B cell (primary cell): ENCODE results near the gene SMIM7. TPM values are rescaled to one million over a fixed set of nuclear protein-coding genes. Genes with fewer than 3 reads are reported as not detected.

Source experiments
- ATAC-seq: fragments of 200-7000 bp; cut with Tn5 transposase; one replicate; pipeline ENCODE4 v1.10.0; 2021; ENCODE audit warnings: low read depth, mild to moderate bottlenecking, moderate number of reproducible peaks, moderate library complexity
- CTCF ChIA-PET: fragments of 350-600 bp; sonication (Branson Sonifier 250); formaldehyde crosslinking; loops from one replicate; lab custom pipeline; 2021; ENCODE audit warnings: antibody characterized with exemption, inconsistent platforms; lab: Charles Lee
- POLR2A ChIA-PET: fragments of 350-600 bp; sonication (Branson Sonifier 250); formaldehyde crosslinking; loops from one replicate; lab custom pipeline; 2021; ENCODE audit warnings: antibody characterized with exemption; lab: Charles Lee
- DNase-seq: peaks from one replicate; pipeline ENCODE4 v3.0.0; 2013
- H2AFZ ChIP-seq: 2 replicates; pipeline ENCODE4 v1.6.1; 2012; ENCODE audit warnings: mild to moderate bottlenecking, low read depth, low read length; ENCODE audit not compliant: insufficient read depth, poor library complexity, severe bottlenecking
- H3K27ac ChIP-seq, 2 donors: 1 replicate in 1 of 2; 2 replicates in 1 of 2; pipeline ENCODE4 v1.5.1; 2012 to 2013; ENCODE audit warnings: low read length in 2 of 2, mild to moderate bottlenecking in 2 of 2, moderate library complexity in 1 of 2
- H3K27me3 ChIP-seq, 4 experiments: fragments of 200-600 bp in 1 of 4; sonication (generic) in 1 of 4; replicated peaks in 1 of 4; 1 replicate in 2 of 4; 2 replicates in 2 of 4; pipeline versions ENCODE4 v1.6.1 to v1.7.0; 2013 to 2016; ENCODE audit warnings: low read length in 3 of 4, mild to moderate bottlenecking in 2 of 4, mixed read lengths in 1 of 4, moderate library complexity in 1 of 4; ENCODE audit not compliant: insufficient read depth in 4 of 4, control insufficient read depth in 3 of 4; ENCODE audit errors: control extremely low read depth in 1 of 4
- H3K36me3 ChIP-seq, 2 experiments: replicated peaks in 1 of 2; 1 replicate in 1 of 2; 2 replicates in 1 of 2; pipeline versions ENCODE4 v1.6.1 to v1.7.1; 2013; ENCODE audit warnings: low read length in 1 of 2; ENCODE audit not compliant: insufficient read depth in 2 of 2, control insufficient read depth in 1 of 2; ENCODE audit errors: control extremely low read depth in 1 of 2, extremely low read depth in 1 of 2
- H3K4me1 ChIP-seq, 2 donors: fragments of 200-600 bp in 1 of 2; sonication (generic) in 1 of 2; 1 replicate in 1 of 2; 2 replicates in 1 of 2; pipeline versions ENCODE4 v1.5.1 to v1.6.1; 2013 to 2017; ENCODE audit warnings: low read length in 2 of 2; ENCODE audit not compliant: control insufficient read depth in 2 of 2, insufficient read depth in 2 of 2
- H3K4me2 ChIP-seq: replicated peaks from 2 replicates; pipeline ENCODE3; 2012; ENCODE audit warnings: mild to moderate bottlenecking, low read depth, low read length; ENCODE audit not compliant: poor library complexity, severe bottlenecking
- H3K4me3 ChIP-seq, 5 experiments: fragments of 200-600 bp in 1 of 5; sonication (generic) in 1 of 5; 1 replicate in 3 of 5; 2 replicates in 2 of 5; pipeline versions ENCODE4 v1.5.1 to v1.7.0; 2011 to 2016; ENCODE audit warnings: low read length in 4 of 5, mild to moderate bottlenecking in 4 of 5, low read depth in 2 of 5, control low read depth in 1 of 5, moderate library complexity in 1 of 5; ENCODE audit not compliant: insufficient read depth in 1 of 5; ENCODE audit errors: control extremely low read depth in 1 of 5, extremely low read depth in 1 of 5
- H3K79me2 ChIP-seq: fragments of 200-600 bp; sonication (generic); one replicate; pipeline ENCODE4 v1.6.0; 2016; ENCODE audit warnings: low read length; ENCODE audit not compliant: control insufficient read depth, insufficient read depth
- H3K9ac ChIP-seq: fragments of 200-600 bp; sonication (generic); 2 replicates; pipeline ENCODE4 v1.6.1; 2017; ENCODE audit warnings: mild to moderate bottlenecking, low read length, moderate library complexity
- H3K9me3 ChIP-seq, 3 donors: one replicate each; pipeline versions ENCODE4 v1.6.1 to v1.7.1; 2013; ENCODE audit warnings: low read length in 2 of 3; ENCODE audit not compliant: control insufficient read depth in 2 of 3, insufficient read depth in 1 of 3; ENCODE audit errors: control extremely low read depth in 1 of 3
- H4K20me1 ChIP-seq: 2 replicates; pipeline ENCODE4 v1.6.0; 2012; ENCODE audit warnings: mild to moderate bottlenecking, low read length; ENCODE audit not compliant: insufficient read depth, control insufficient read depth, poor library complexity, severe bottlenecking
- H3K27ac Mint-ChIP-seq: one replicate; pipeline ENCODE4 v1.8.0; 2021; ENCODE audit warnings: mixed read lengths
- H3K27me3 Mint-ChIP-seq: one replicate; pipeline ENCODE4 v1.8.0; 2021; ENCODE audit warnings: mixed read lengths
- H3K4me1 Mint-ChIP-seq: one replicate; pipeline ENCODE4 v1.8.0; 2021; ENCODE audit warnings: mixed read lengths
- H3K4me3 Mint-ChIP-seq: one replicate; pipeline ENCODE4 v1.8.0; 2021; ENCODE audit warnings: mixed read lengths
- H3K9me3 Mint-ChIP-seq: one replicate; pipeline ENCODE4 v1.8.0; 2022; ENCODE audit warnings: mixed read lengths; ENCODE audit not compliant: insufficient read depth
- CTCF ChIP-seq: fragments of 200-600 bp; IDR thresholded peaks from one replicate; pipeline ENCODE4 v1.8.0; 2022; ENCODE audit warnings: antibody characterized with exemption, mild to moderate bottlenecking
- EZH2 ChIP-seq: IDR thresholded peaks from 2 replicates; pipeline ENCODE4 v1.6.1; 2012; ENCODE audit warnings: borderline replicate concordance, low read depth, mild to moderate bottlenecking, moderate library complexity, low read length; ENCODE audit not compliant: insufficient read depth, poor library complexity, severe bottlenecking
- WGBS: methylation state at CpG from one replicate; pipeline ENCODE4 v1.1.5; 2013; ENCODE audit warnings: missing lambda C conversion rate; ENCODE audit not compliant: insufficient coverage; 5-methylcytosine and 5-hydroxymethylcytosine counted together
- intact Hi-C: fragments of 100-400 bp; cut with micrococcal nuclease; formaldehyde crosslinking; loops from one replicate; pipeline ENCODE4 v1.10.0; 2022
- polyA plus RNA-seq: library from polyadenylated mRNA; depleted of rRNA; stranded (reverse); fragments of >200 nt; gene quantifications from 2 replicates; pipeline ENCODE4 v1.2.3, GENCODE V29; 2012
- total RNA-seq, 2 donors: library from RNA; stranded (reverse); fragments of 120-200 nt in 1 of 2; gene quantifications; 1 replicate in 1 of 2; 2 replicates in 1 of 2; pipeline versions ENCODE4 v1.2.3 to v1.2.4, GENCODE V29; 2013 to 2022

SMIM7 gene
- total and polyA plus RNA-seq, 2 donors (not counting 1 experiment from before 2014, with no cell fraction given), result 54.7 to 133 TPM

GRCh38 chr19:16655727-16656126, 4.2 kb downstream of the SMIM7 start:
- no peak for TF ChIP-seq CTCF
- TF ChIP-seq EZH2, result no peak
- no peaks in the 10 kb centered on the region for H3K27me3 ChIP-seq
- H3K27ac ChIP-seq, result no peak overlapping the region
- H3K9ac ChIP-seq, result no peak overlapping the region
- Mint-ChIP-seq H3K27ac (no peak overlapping the region), H3K27me3 (no peaks in the 10 kb centered on the region), H3K9me3 (no peaks in the 10 kb centered on the region), H3K4me3 (no peak overlapping the region), H3K4me1 (peaks cover 28% of the 10 kb centered on the region)
- 96% methylated on average over 11 of the region's 11 CpGs for WGBS
- ChIA-PET CTCF (no interaction called here), POLR2A (no interaction called here)
- H3K36me3 ChIP-seq, result peaks cover 18 to 81% of the 10 kb centered on the region in 2 experiments
- H3K4me1 ChIP-seq, result peaks cover 14 to 26% of the 10 kb centered on the region in 2 donors
- H3K4me2 ChIP-seq, result no peak overlapping the region
- H3K4me3 ChIP-seq, result no peak overlapping the region
- H2AFZ ChIP-seq, result no peak overlapping the region
- peaks cover 87% of the 10 kb centered on the region for H4K20me1 ChIP-seq
- intact Hi-C loops, result no loop called here
- H3K79me2 ChIP-seq, result peaks cover 73% of the 10 kb centered on the region
- H3K9me3 ChIP-seq, result peaks cover 0 to 4% (median 0%) of the 10 kb centered on the region in 3 donors
- DNase-seq (no peak), ATAC-seq (no peak)

GRCh38 chr19:16654627-16655026, 5.3 kb downstream of the SMIM7 start:
- Histone ChIP-seq H3K79me2 (peaks cover 65% of the 10 kb centered on the region), H3K9me3 (peaks cover 0 to 4% (median 0%) of the 10 kb centered on the region in 3 donors), H2AFZ (no peak overlapping the region), H4K20me1 (peaks cover 94% of the 10 kb centered on the region), H3K27me3 (no peaks in the 10 kb centered on the region), H3K4me2 (no peak overlapping the region), H3K27ac (no peak overlapping the region), H3K4me3 (no peak overlapping the region), H3K4me1 (peaks cover 14 to 21% of the 10 kb centered on the region in 2 donors), H3K36me3 (peaks cover 18 to 83% of the 10 kb centered on the region in 2 experiments), H3K9ac (no peak overlapping the region)
- ChIA-PET CTCF (no interaction called here), POLR2A (no interaction called here)
- WGBS, result no CpG with 5 or more reads among the region's 3 CpGs
- intact Hi-C loops, result no loop called here
- no peak for TF ChIP-seq EZH2
- TF ChIP-seq CTCF, result no peak
- H3K27me3 Mint-ChIP-seq, result no peaks in the 10 kb centered on the region
- no peaks in the 10 kb centered on the region for H3K9me3 Mint-ChIP-seq
- no peak overlapping the region for H3K4me3 Mint-ChIP-seq
- no peak overlapping the region for H3K27ac Mint-ChIP-seq
- DNase-seq, result no peak
- H3K4me1 Mint-ChIP-seq, result peaks cover 31% of the 10 kb centered on the region
- no peak for ATAC-seq
